ENCODE data around the gene LRP5.

Gene LRP5

GRCh38 chr11:68312117-68312779 is at the start of gene LRP5:
TSS of gene LRP5 (plus strand) at chr11:68312591. CDS start at chr11:68312715, 124 bp downstream.
- DNase-seq = peak; percentile 21

GRCh38 chr11:68263444-68264035 is 48.9 kb upstream of the LRP5 start:
- DNase-seq = no peak

DNA sequence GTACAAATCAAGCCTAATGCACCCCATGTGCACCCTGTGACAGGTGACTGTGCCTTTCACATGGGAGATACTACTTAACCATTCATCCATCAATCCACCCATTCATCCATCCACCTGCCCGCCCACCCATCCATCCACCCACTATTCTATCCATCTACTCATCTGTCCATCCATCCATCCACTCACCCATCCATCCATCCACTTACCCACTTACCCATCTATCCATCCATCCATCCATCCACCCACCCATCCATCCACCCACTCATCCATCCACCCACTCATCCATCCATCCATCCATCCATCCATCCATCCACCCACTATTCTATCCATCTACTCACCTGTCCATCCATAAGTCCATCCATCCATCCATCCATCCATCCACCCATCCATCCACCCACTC is 48.1 kb upstream of the LRP5 start:
- DNase-seq = no peak

GRCh38 chr11:68264741-68265540 is 47.5 kb upstream of the LRP5 start:
- no peak for DNase-seq

DNA sequence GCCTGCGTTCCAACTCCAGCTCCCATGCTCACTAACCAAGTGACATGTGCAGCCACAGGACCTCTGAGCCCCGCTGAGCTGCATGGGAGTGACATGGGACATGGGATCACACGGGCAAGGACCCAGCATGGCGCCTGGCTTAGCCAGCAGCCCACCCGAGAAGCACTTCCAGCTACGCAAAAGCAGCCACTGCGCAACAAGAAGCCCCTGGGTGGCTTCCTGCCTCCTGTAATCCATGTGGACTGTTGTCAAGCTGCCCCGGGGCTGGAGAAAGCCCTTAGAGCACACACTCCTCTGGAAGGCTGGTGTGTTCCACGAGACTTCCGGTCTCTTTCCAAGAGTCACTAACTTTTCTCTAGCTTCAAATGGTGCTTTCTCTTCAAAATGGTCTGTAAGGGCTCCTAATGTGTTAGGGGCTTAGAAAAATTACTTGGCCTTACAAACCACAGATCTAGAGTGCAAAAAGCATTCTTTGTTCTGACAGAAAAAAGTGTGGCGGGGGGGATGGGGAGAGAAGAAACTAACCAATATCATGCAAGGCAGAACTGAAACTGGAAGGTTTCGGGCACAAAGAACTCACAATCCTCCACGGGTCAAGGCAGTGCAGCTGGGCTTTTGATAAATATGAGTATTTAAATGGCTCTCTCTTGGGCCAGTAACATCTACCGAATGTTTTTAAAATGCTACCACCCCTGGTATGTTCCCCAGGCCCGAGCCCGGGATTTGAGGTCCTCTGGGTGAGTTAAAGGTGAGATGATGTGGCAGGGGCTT is 46.1 kb upstream of the LRP5 start:
- no peak for DNase-seq

GRCh38 chr11:68266936-68267880 is 45.2 kb upstream of the LRP5 start:
- peak; percentile 12 for DNase-seq

DNA sequence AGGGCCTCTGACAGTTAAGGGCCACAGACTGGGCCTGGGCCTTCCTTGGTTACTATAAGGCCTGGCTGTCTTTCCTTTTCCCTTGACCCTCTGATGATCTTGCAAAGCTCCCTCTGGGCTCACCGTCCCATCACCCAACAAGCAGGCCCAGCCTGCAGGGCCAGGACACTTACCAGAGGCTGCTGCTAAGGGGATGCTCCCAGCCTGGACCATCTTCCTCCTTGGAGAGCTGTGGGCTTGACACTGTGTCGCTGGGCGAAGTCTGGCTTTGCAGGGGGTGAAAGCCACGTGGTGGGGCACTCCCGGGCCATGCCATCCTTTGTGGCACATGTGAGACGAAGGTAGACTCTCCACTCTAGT is 44.5 kb upstream of the LRP5 start:
- DNase-seq = no peak

- peak; percentile 69 for DNase-seq
These were observed 42.8 kb upstream of the LRP5 start for GRCh38 chr11:68269414-68270081.

DNA sequence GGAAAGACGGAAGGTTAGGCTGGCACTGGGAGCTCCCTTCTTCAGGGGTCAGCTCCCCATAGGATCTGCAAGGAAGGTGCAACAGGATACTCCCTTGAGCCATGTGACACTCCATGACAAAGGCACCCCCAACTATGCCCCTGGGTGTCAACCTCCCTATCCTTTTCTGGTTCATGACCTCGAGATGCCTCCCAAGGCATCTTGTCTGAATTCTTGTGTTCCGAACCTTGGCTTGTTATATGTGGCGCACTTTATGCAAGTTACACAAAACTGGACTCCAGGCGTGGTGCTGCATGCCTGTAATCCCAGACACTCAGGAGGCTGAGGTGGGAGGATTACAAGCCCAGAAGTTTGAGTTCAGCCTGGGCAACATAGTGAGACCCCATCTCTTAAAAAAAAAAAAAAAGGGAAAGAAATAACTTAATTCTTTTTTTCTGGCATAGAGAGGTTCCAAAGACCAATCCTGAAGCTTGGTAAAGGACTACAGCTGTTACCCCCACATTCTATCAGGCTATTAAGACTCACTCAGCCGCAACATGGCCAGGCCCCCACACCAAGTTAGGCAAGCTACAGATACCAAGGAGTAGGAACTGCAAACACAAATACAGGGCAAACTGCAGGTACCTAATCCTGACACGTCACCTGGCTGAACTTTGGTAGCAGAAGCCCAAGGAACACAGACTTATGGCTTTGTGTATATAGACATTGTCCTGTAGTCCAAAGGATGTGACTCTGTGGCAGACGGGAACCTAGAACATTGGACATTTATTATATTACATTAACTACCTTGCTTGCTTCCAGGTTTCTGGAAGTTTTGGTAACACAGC is 42.0 kb upstream of the LRP5 start:
- no peak for DNase-seq

GRCh38 chr11:68271023-68271780 is 41.2 kb upstream of the LRP5 start:
- DNase-seq = peak; percentile 80

- peak; percentile 93 for DNase-seq
These were observed 40.4 kb upstream of the LRP5 start, which contains the start of gene C11orf24 for GRCh38 chr11:68271781-68272608. TSS of gene C11orf24 (minus strand) at chr11:68271973. CDS start at chr11:68263767, 8,206 bp downstream.

GRCh38 chr11:68273026-68273738 is 39.2 kb upstream of the LRP5 start:
- no peak for DNase-seq

GRCh38 chr11:68274306-68274705 is 38.1 kb upstream of the LRP5 start:
- DNase-seq = no peak

GRCh38 chr11:68275721-68276507 is 36.5 kb upstream of the LRP5 start:
- DNase-seq = no peak

DNA sequence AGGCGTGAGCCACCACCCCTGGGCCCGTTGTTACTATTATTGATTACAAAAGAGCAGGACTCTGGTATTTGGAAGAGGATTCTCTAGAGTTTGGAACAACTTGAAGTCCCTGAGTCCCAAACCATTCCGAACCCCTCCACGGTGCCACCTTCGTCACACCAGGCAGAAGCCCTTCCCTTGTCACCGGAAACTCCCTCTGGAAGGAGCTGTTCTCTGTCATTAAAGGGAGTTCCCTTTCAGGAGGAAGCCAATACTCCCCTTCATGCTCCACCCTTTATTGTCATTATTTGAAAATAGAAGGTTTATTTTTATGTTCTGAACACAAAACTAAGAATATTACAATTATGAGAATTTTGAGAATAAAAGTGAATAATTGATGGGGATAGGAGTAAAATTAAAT is 35.5 kb upstream of the LRP5 start:
- DNase-seq = no peak

GRCh38 chr11:68279676-68280075 is 32.7 kb upstream of the LRP5 start:
- DNase-seq = no peak

Measured in fibroblast of upper back skin (primary cell).